Right lobe of liver (tissue), 4 donors: Measurements from ENCODE around the gene KRT31.

ENCODE experiments used
- POLR2A ChIP-seq: fragments of 450-650 bp; IDR thresholded peaks from one replicate; pipeline ENCODE4 v1.6.1; 2017; ENCODE audit warnings: antibody characterized with exemption, mild to moderate bottlenecking
- TF ChIP-seq, protein P1 (sequence below), 4 donors: fragments of 200-600 bp in 3 of 4; fragments of 450-650 bp in 1 of 4; IDR thresholded peaks; one replicate each; pipeline versions ENCODE4 v1.5.1 to v1.8.0; 2016 to 2022; ENCODE audit warnings: antibody characterized with exemption in 4 of 4, mild to moderate bottlenecking in 2 of 4
- donor health status: DM: no; HTN: no; CAD: no.
- donor health status: DM: no; HTN: no; CAD: no.
- donor health status: DM: no; HTN: yes; CAD: no.

DNA sequence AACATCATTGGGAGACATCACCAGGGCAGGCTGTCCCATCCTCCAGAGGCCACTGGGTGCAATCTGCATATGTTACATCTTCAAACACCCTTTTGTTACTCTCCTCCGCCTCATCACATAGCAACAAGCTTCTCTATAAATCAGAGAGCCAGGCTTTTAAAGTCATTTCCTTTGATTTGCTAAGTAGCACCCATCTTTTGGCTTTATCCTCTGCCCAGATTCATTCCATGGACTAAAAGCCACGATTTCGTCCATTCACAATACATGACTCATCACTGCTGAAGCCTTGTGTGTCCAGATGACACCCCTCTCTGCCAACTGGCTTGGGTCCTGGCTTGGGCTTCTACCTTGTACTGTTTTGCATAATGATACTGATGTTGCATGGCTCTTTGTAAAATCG lies 45.3 kb upstream of the KRT31 start:
- TF ChIP-seq, protein P1, sequence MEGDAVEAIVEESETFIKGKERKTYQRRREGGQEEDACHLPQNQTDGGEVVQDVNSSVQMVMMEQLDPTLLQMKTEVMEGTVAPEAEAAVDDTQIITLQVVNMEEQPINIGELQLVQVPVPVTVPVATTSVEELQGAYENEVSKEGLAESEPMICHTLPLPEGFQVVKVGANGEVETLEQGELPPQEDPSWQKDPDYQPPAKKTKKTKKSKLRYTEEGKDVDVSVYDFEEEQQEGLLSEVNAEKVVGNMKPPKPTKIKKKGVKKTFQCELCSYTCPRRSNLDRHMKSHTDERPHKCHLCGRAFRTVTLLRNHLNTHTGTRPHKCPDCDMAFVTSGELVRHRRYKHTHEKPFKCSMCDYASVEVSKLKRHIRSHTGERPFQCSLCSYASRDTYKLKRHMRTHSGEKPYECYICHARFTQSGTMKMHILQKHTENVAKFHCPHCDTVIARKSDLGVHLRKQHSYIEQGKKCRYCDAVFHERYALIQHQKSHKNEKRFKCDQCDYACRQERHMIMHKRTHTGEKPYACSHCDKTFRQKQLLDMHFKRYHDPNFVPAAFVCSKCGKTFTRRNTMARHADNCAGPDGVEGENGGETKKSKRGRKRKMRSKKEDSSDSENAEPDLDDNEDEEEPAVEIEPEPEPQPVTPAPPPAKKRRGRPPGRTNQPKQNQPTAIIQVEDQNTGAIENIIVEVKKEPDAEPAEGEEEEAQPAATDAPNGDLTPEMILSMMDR (IDR thresholded peaks at IDR 0.05) = no peak
- no peak for TF ChIP-seq POLR2A
